Heart left ventricle (tissue), 13 donors: ENCODE results near the gene THADA.

ENCODE experiments used
- POLR2A ChIP-seq, 2 donors: fragments of 450-650 bp; IDR thresholded peaks; one replicate each; pipeline ENCODE4 v1.6.1; 2017; ENCODE audit warnings: antibody characterized with exemption in 2 of 2, mild to moderate bottlenecking in 2 of 2, moderate library complexity in 2 of 2
- TF ChIP-seq, protein P1 (sequence below), 12 donors: fragments of 200-600 bp; sonication (generic) in 4 of 12; IDR thresholded peaks; one replicate each; pipeline versions ENCODE4 v1.5.0 to v1.8.0; 2018 to 2022; ENCODE audit warnings: antibody characterized with exemption in 12 of 12, mild to moderate bottlenecking in 5 of 12
- donor health status: ischemic (EF 13 %, LVEDD 7.1; RV severe dilation, severe dysfunction).
- donor health status: DM: no; HTN: yes; CAD: no.
- donor health status: DM: no; HTN: no; CAD: no.
- donor health status: ischemic (EF 25% LVEDD 6.9; RV normal size, moderate dysfunction).
- donor health status: ischemic (EF 25% LVEDD 5.7; RV mildly dilated, moderate dysfunction).
- donor health status: ischemic (EF 35%, LVEDD 5.7; RV mildly dilated, moderate dysfunction).
- donor health status: nonischemic (EF 11% LVEDD 7.7; RV severe dilation, severe dysfunction).
- donor health status: DM: yes; HTN: yes; CAD: no.
- donor health status: PGD.
- donor health status: ischemic (EF 29% LVEDD 5.4; RV normal size, mild dysfunction).
- donor health status: nonischemic (EF 23%, LVEDD 6.1; RV moderate dilation, normal function).

GRCh38 chr2:43484323-43484930 lies 111.4 kb downstream of the THADA start:
- TF ChIP-seq, protein P1, sequence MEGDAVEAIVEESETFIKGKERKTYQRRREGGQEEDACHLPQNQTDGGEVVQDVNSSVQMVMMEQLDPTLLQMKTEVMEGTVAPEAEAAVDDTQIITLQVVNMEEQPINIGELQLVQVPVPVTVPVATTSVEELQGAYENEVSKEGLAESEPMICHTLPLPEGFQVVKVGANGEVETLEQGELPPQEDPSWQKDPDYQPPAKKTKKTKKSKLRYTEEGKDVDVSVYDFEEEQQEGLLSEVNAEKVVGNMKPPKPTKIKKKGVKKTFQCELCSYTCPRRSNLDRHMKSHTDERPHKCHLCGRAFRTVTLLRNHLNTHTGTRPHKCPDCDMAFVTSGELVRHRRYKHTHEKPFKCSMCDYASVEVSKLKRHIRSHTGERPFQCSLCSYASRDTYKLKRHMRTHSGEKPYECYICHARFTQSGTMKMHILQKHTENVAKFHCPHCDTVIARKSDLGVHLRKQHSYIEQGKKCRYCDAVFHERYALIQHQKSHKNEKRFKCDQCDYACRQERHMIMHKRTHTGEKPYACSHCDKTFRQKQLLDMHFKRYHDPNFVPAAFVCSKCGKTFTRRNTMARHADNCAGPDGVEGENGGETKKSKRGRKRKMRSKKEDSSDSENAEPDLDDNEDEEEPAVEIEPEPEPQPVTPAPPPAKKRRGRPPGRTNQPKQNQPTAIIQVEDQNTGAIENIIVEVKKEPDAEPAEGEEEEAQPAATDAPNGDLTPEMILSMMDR (IDR thresholded peaks at IDR 0.05) = peak; percentile 56 to 84 (median 68)
- TF ChIP-seq POLR2A (IDR thresholded peaks at IDR 0.05) = no peak
